HG02798 (cell line): ENCODE data around the gene LRMDA.
A peak's percentile ranks its signal among the peaks of the same experiment; 100 is the strongest.

Experiments
- ATAC-seq: cut with Tn5 transposase; IDR thresholded peaks from one replicate; pipeline ENCODE4 v1.9.1; 2021; ENCODE audit warnings: mild to moderate bottlenecking; ENCODE audit not compliant: unreplicated experiment, poor library complexity

Gene LRMDA

DNA sequence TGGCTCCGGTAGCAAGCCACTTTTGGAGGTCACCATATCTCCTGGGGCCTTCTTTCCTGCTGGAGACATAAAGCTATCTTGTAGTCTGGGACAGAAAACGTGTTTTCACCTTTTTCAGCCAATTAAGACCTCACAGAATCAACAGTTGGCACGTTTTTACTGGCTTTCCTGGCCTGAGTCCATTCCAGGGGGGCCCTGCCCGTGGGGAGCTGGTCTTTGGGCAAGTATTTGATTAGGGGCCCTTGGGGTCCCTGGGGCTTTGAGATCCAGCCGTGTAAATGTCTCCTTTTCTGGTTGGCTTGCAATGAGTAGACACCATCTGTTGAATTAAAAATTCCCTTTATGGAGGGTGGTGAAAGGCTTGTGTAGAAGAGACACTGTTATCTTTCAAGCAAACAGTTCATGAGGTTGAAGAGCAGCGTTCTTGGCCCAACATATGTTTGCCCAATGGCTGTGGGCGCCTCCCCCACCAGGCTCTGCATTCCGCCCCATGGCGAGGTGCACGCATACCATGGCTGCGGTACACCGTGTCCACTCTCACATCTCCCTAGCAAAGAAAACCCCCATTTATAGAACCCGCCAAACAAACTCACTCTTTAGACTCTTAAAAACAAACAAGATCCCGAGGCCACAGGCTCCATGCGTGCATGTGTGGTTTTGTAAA, 593.2 kb downstream of the LRMDA start:
- ATAC-seq: no peak

DNA sequence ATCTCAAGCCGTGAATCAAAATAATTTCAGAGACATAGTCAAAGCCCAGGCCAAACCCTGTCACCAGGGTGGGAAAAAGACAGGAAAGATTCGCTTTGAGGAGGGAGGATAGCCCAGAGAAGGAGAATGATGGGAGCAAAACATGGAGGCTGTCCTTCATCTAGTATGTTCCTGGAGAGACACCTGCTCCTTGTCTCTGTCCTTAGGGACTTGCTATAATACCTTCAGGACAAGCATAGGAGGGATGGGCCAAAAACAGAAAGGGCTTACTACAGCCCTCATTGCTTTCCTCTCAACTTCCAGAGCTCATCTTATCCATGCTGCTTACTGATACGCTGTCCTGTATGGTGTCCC, 593.7 kb downstream of the LRMDA start:
- ATAC-seq: no peak

DNA sequence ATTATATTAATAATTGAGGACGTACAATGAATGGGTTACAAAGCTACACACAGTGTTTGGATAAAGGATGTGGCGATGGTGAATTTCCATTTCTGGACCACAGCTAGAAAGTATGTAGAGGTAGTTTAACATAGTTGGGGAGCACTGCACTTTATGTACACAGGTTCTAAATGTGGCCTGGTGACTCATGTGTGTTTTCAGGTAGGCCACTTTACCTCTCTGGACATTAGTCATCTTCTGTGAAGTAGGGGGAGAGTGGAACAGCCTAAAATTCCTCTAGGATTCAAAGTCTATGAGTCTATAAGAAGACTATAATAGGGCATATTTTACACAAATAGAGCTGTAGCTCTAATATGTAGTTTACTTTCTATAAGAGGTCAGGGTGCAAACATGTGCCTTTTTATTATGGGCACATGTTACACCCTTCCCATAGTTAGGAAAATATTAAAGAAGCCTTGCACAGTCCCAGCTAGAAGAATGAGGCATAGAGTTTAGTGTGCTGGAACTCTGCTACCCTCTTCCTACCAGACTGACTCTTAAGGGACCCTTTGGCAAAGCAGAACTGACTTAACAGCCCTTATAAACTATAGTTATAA, 594.9 kb downstream of the LRMDA start:
- no peak for ATAC-seq

DNA sequence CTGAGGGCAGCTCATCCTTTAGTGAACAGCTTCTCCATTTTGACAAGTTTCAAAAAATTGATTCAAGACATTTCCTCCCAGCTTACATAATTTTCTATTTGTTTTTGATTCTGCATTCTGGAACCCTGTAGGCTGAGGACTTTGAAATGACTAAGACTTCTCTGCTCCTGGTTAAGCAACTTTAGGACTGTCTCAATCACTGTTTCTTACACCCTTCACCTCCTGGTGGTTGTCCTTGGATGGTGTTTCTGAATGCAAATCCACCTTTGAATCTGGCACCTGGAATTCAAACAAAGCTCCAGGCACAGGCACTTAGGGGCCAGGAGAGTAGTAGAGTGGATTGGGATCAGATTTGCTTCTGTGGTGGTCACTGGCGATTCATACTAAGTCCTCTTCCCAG, 595.5 kb downstream of the LRMDA start:
- ATAC-seq: no peak

DNA sequence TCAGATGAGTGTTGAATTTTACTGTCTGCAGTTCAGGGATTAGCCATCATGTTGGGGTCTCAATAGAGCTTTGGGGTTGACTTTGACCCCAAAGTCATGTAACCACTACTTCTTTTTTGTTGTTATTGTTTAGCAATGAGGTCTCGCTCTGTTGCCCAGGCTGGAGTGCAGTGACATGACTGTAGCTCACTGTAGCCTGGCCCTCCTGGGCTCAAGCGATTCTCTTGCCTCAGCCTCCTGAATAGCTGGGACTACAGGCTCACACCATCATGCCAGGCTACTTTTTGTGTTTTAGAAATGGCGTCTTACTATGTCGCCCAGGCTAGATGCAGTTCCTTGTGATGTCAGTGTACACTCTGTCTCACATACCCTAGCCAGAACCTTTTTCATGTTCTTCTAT, 598.4 kb downstream of the LRMDA start:
- no peak for ATAC-seq

DNA sequence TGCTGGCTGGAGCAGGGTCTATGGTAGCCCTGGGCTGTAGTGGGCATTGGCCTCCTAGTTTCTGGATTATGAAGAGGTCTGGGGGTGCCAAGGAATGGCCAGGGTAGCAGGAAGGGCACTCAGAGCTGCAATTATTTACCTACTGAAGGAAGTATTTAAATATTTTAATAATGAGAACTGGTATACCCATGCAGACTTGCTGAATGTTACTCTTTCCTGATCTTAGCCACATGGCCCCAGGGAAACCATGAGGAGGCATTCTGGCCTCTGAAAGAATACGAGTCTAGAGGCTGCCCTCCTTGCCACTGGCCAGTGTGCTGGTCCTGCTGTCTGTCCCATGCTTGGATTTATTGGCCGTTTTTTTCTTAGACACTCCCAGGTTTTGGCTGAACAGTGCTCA, 599.7 kb downstream of the LRMDA start:
- no peak for ATAC-seq

DNA sequence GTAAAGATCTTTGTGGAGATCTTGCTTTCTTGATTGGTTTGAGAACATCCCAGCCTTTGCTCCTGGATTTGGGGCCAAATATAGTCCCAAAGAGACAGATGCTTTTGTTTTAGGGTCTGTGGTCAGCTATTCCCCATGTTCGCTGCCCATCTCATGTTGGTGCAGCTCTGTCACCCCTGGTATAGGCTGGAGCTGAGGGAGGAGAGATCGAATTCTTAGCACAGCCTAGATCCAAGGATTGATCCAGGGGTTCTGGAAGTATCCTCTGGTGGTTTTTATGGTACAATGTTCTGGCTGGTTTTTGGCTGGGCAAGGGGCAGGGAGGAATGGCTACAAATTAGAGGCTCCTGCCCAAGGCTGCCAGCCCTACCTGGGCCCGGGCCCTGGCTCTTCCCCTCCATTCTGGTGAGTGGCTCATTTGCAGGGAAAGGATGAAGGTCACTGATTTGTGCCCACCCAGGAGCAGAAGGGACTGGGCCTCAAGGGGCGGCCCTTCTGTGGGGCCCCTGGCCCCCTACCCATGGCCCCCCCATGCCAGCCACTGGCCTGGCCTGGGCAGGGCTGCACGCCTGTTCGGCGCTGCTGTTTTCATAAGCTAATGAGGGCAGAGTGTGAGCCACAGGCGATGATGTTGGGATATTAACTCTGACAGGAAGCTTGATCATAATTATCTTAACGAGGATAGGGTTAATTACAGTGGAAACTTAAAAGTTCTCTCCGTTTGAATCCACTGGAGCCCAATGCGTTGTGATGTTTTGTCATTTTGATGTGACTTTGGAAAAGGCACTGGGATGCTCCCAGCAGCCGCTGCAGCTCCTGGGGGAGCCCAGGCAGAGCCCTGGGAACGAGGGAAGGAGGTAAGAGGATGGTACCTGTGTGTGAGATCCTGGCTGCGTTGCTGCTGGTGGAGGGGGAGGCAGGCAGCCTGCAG, 600.6 kb downstream of the LRMDA start:
- ATAC-seq: no peak

DNA sequence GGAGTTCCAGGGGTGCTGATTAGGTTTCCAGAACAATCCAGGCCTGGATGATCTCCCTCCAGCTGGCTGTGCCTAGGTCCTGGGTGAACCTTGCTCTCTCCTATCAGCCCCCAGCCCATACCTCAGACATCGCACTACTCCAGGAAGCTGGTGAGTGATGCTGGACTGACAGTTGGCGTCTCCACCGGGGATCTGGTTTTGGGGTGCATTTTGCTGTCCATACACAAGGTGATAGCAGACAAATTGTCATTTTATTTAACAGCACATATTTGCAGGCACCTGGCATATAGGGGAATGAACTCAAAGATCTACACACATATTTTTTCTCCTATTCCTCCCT, 601.2 kb downstream of the LRMDA start:
- ATAC-seq: no peak

DNA sequence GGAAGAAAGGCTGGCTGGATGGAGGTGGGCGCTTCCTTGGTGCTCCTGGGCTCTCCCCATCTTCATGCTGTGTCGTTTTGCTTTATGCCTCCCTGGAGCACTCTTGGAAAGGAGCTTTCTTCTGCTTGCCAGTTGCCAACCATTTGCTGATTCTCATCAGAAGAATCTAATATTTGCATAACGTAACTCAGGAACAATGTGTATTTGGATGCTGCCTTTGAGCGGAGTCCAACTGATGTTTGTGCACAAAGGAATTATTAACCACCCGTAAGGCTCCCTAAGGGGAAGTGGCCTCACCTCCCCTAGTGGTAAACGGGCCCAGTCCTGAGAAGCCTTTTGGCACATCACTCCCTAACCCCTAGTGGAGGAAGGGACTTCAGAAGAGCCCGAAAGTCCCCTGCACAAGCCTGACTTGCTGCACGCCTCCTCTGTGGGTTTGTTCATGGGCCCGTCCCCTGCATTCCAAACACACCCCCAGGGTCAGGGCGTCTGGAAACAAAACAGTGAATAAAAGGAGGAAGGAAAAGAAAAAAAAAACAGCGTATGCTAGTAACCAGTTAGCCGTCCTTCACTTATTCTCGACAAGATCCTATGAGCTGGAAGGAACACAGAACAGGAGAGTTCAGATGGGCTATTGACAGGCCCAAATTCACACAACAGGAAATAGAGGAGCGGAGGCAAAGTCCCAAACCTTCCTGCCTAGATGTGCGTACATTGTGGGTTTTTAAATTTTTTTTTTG, 602.2 kb downstream of the LRMDA start:
- ATAC-seq: peak; percentile 54

DNA sequence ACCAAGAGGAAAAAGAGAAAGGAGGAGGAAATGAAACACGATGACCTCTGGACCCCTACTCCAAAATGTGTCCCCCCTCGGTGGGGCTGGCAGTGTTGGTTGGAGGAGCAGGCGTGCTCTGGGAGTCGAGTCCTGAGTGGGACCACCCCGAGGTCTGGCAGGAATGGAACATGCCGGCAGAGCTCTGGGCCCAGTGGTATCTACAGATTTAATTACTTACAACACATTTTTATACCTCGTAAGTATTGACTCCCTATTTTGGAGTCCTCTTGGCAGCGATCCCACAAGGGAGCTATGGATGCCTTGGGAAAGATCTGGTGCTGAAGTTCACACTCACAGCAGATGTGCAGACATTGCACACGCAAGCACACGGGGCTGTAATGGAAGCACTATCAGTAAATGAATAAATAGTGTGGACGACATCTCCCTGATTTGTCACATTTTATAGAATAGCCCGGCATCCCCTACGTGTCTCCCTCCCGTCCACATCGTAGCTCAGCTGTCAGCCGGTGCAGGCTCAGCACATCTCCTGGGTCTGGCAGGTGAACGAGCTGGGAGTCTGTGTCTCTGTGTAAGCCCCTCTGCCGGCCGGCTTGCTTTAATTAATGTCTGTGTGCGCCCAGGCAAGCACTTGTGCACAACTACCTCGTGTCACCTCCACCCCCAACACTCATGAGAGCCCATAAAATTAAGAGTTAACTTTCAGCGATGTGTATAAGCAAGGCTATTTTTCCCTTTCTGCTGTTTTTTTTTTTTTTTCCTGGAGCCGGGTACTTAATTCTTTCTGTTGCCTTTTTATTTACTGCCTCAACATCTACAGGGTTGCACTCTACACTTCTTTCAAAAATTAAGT, 603.2 kb downstream of the LRMDA start:
- no peak for ATAC-seq

DNA sequence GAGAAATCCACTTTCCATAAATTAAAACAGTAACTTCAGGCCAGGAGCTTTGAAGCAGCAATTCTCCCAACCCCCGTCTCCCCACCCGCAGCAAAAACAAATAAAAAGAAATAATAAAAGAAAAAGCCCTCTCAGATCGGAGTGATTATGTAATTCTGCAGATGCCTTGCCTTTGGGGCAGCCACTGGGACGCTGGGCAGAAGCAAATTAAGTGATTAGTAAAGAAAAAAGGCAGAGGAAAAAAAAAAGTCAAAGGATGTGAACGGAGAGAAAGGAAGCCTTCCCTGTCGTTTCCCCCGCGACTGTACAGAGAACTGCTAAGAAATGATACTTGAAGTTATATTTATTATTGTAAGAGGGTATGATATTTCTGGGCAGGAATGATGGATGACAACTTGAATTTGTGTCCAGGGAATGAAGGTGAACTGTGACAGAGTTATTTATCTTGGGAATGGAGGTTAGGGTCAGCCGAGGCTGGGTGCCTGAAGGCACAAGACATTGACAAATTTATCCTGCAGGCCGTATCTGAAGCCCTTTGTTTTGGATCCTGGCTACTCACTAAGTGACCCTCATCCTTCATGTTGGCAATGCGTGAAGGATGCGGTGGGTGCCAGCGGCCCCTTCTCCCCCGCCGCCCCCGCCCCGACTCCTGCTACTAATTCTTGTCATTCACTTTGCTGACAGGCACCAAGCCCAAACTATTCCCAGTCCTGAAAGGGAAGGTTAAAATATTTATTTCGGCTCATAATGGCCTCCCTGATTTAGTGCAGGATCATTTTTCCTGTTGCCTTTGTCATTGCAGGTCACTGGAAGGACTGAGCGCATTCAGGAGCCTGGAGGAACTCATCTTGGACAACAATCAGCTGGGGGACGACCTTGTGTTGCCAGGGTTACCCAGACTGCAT, 604.0 kb downstream of the LRMDA start:
- ATAC-seq: no peak

DNA sequence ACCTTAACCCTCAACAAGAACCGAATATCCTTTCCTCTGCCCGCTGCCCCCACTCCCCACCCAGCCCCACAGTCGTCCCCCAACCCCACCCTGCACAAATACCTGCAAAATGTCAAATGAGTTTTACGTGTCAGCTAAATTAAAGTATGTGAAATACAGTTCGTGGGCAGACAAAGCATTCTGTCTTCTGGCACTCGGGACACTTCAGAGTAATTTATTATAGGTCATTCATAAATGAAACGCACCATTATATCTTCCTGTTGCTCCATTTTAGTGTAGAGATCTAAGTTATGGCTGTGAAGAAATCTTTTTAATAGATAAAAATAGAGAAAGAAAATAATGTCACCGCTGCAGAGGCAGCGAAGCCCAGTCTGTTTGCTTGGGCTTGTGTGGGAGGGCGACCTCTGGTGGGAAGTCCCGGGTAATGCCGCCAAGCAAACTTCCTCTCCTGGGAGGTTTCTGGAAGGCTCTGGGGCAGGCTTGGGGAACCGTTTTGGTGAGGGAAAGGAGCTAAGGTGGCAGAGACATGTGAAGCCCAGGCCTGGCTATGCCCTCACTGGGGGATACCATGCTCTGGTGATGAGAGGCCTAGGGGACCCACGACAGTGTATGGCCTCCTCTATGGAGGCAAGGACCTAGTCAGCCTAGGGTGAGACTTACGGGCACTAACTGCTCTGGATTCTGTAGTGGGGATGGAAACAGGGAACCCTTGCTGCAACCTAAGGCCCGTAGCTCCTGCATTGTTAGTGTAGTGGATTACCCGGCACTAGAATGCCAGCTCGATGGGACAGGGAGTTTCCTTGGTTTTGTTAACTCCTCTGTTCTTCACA, 604.9 kb downstream of the LRMDA start:
- ATAC-seq: peak; percentile 71

DNA sequence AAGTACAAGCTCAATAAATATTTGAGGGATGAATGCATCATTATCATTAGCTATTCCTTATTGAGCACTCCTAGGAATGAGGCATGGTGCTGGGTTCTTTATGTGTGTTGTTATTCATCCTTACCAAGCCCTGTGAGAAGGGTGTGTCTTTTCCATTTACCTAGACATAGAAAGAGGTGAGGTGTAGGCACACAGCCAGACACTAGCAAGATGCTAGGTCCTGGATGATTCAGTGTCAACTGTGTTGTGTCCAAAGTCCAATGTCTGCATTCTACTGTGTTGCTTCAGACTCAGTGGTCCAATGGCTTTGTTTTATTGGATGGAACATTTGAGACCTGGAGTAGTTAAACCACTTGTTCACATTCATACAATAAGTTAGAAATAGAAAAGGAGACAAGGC, 605.5 kb downstream of the LRMDA start:
- ATAC-seq: no peak

DNA sequence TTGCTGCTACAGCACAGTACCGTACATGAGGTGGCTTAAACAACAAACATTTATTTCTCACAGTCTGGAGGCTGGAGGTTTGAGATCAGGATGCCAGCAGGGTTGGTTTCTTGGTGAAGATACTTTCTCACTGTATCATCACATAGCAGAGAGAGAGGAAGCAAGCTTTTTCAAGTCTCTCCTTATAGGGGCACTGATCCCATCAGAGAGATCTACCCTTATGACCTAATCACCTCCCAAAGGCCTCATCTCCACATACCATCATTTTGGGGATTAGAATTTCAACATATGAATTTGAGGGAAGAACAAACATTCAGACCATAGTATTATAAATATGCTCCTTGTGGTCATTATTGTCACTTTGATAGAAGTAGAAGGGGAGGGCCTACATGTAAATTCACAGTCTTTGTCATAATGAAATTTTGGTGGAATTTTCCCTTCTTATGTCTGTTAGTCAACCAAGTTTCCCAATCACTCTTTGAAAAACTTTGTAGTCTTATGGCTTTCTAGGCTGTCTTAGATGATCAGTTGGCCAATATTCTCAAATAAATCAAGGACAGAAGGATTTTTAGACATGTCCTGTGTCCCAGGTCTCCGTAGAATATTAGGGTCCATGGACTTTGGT, 606.2 kb downstream of the LRMDA start:
- no peak for ATAC-seq

DNA sequence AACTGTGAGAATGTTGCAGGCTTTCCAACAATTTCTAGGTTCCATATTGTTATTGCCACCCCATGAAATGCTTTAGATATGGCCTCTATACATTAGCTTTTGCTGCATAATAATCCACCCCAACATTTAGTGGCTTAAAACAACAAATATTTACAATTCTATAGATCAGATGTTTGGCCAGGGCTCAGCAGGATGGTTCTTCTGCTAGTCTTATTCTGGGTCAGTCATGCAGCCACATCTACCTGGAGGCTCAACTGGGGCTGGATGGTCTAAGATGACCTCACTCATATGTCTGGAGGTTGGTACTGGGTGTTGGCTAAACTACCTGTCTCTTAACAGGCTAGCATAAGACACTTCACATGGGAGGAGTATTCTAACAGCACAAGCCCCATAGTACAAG, 607.3 kb downstream of the LRMDA start:
- no peak for ATAC-seq

DNA sequence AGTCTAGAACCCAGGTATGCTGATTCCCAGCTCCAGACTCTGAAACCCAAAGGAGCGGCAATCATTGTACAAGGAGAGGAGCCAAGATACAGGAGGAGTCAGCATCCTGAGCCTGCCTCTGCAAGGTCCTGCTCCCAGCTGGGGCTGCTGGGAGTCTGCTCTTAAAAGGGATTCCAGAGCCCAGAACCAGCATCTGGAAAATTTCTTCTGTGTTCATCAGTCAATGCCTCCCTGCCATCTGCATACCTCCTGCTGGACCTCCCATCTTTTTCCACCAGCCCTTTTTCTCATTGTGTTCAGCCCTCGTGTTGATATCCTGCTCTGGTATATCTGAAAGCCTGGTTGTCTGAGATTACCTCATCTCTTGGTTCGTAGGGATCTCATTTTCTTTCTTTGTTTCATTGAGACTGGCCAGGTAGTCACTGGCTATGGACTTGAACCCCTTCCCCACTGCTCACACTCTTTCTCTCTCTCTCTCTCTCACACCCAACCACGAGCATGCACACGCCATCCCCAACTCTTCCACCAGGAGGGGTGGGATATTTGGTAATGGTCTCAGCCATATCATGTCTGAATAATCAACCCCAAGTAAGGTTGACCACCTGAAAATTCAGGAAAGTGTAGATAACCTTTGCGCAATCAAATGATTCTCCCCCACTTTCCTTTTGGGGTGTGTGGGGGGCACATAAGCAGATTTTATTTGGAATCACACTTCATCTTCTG, 608.8 kb downstream of the LRMDA start:
- no peak for ATAC-seq

DNA sequence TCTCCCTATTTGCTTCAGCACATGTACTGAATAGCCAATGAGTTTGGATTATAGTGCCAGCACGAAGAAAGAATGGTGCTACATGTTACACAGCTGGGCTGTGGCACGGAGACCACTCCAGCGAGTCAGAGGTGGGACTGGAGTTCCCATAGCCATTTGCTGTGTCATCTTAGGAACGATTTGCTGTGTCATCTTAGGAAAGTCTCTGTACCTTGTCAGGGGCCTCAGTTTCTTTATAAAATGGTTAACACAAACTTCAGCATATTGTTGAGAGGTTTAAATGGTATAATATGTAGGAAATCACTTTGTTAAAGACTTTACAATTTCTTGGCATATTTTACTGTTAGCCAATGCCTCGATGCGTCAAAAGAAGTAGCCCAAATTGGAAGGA, 609.4 kb downstream of the LRMDA start:
- ATAC-seq: no peak
